GM18498 (cell line): Measurements from ENCODE around the gene DAB2.
"Not testable (repeated sequence)": the region's sequence is repeated elsewhere in the genome, so short reads cannot be mapped to it uniquely, and the experiment has no call there.

Source experiments
- ATAC-seq: cut with Tn5 transposase; IDR thresholded peaks from one replicate; pipeline ENCODE4 v1.9.1; 2021; ENCODE audit warnings: mild to moderate bottlenecking, moderate library complexity; ENCODE audit not compliant: unreplicated experiment

The DAB2 gene

GRCh38 chr5:39352170-39352569, 72.6 kb downstream of the DAB2 start:
- no peak for ATAC-seq

GRCh38 chr5:39349484-39349883, 75.3 kb downstream of the DAB2 start:
- no peak for ATAC-seq

- ATAC-seq: no peak
Observed at GRCh38 chr5:39342460-39342859, 82.3 kb downstream of the DAB2 start.

GRCh38 chr5:39341896-39342295, 82.9 kb downstream of the DAB2 start:
- no peak for ATAC-seq

GRCh38 chr5:39340506-39340905, 84.3 kb downstream of the DAB2 start:
- ATAC-seq: no peak

- ATAC-seq: no peak
Observed at GRCh38 chr5:39337252-39337915, 87.4 kb downstream of the DAB2 start.

- not testable (repeated sequence) for ATAC-seq
Observed at GRCh38 chr5:39334296-39334695, 90.5 kb downstream of the DAB2 start.

- no peak for ATAC-seq
Observed at GRCh38 chr5:39333104-39333503, 91.7 kb downstream of the DAB2 start.

GRCh38 chr5:39331861-39332381, 92.9 kb downstream of the DAB2 start:
- ATAC-seq: no peak

GRCh38 chr5:39328731-39329130, 96.0 kb downstream of the DAB2 start:
- no peak for ATAC-seq

- no peak for ATAC-seq
Observed at GRCh38 chr5:39323542-39323941, 101.2 kb downstream of the DAB2 start.
